Aorta (tissue), 5 donors: Measurements from ENCODE around the gene MALSU1. TPM values are rescaled to one million over a fixed set of nuclear protein-coding genes. Genes with fewer than 3 reads are reported as not detected.

Source experiments
- ATAC-seq: fragments of 200-7000 bp; cut with Tn5 transposase; one replicate; pipeline ENCODE4 v1.9.1; 2022; ENCODE audit warnings: moderate library complexity; ENCODE audit not compliant: low FRiP score
- DNase-seq, 2 donors: peaks; one replicate each; pipeline ENCODE4 v3.0.0-alpha.2; 2020
- H3K27ac ChIP-seq, 2 donors: one replicate each; pipeline ENCODE4 v1.5.1; 2013; ENCODE audit warnings: low read length in 2 of 2, mild to moderate bottlenecking in 2 of 2, moderate library complexity in 2 of 2, control low read depth in 1 of 2, inconsistent platforms in 1 of 2, low read depth in 1 of 2
- H3K27me3 ChIP-seq, 2 donors: one replicate each; pipeline ENCODE4 v1.6.1; 2013; ENCODE audit warnings: control low read depth in 1 of 2, low read length in 1 of 2, mild to moderate bottlenecking in 1 of 2, moderate library complexity in 1 of 2; ENCODE audit not compliant: insufficient read depth in 2 of 2, control insufficient read depth in 1 of 2
- H3K36me3 ChIP-seq, 2 donors: one replicate each; pipeline ENCODE4 v1.6.1; 2013; ENCODE audit warnings: control low read depth in 1 of 2, low read length in 1 of 2, mild to moderate bottlenecking in 1 of 2; ENCODE audit not compliant: insufficient read depth in 2 of 2, control insufficient read depth in 1 of 2
- H3K4me1 ChIP-seq, 2 donors: one replicate each; pipeline ENCODE4 v1.6.1; 2013; ENCODE audit warnings: low read length in 2 of 2, control low read depth in 1 of 2, mild to moderate bottlenecking in 1 of 2, moderate library complexity in 1 of 2; ENCODE audit not compliant: insufficient read depth in 2 of 2, control insufficient read depth in 1 of 2
- H3K4me3 ChIP-seq, 2 donors: one replicate each; pipeline ENCODE4 v1.5.1; 2013; ENCODE audit warnings: low read length in 2 of 2, control low read depth in 1 of 2, mild to moderate bottlenecking in 1 of 2
- H3K9me3 ChIP-seq: one replicate; pipeline ENCODE4 v1.6.1; 2013; ENCODE audit warnings: mild to moderate bottlenecking, low read length; ENCODE audit not compliant: control insufficient read depth
- WGBS, 2 donors: extraction: QIAGEN DNeasy Blood & Tissue Kit; methylation state at CpG; one replicate each; pipeline ENCODE4 v1.1.7; 2013; 5-methylcytosine and 5-hydroxymethylcytosine counted together
- intact Hi-C, 2 donors: fragments of 100-400 bp; cut with DNase I; formaldehyde crosslinking; loops; one replicate each; pipeline versions ENCODE4 v1.14.2 to v1.15.0; 2022
- polyA plus RNA-seq, 2 donors: library from polyadenylated mRNA; stranded (reverse); fragments of 200-250 nt; gene quantifications; one replicate each; pipeline ENCODE4 v1.2.3, GENCODE V29; 2013
- total RNA-seq, 2 donors: library from RNA; stranded (reverse); fragmentation: NEBNext Ultra II Directional; extraction: Animal tissue kit (Norgen Biotek cat#: 25700); gene quantifications; one replicate each; pipeline ENCODE4 v1.2.1, GENCODE V29; 2021
- donor health status: healthy with polysubstance abuse.
- donor health status: Bipolar disorder and iron deficiency.
- donor health status: DM: no; HTN: no; CAD: no.
- donor health status: DM: no; HTN: no; CAD: no.
- donor health status: DM: yes; HTN: yes; CAD: no.

Gene MALSU1
- total and polyA plus RNA-seq, 4 donors: 26.4 to 43.4 (median 36.8) TPM

GRCh38 chr7:23347033-23347681 lies 48.0 kb downstream of the MALSU1 start:
- Histone ChIP-seq H3K4me1 (no peaks in the 10 kb centered on the region), H3K36me3 (no peaks in the 10 kb centered on the region), H3K27me3 (peaks cover 0 to 1% of the 10 kb centered on the region in 2 donors), H3K27ac (no peak overlapping the region), H3K9me3 (peaks cover 2% of the 10 kb centered on the region), H3K4me3 (no peak overlapping the region)
- WGBS, 2 donors: 96 to 97% methylated on average over 9 of the region's 9 CpGs
- DNase-seq (no peak), ATAC-seq (no peak)
- intact Hi-C loops: no loop called here

GRCh38 chr7:23347682-23348180 lies 48.6 kb downstream of the MALSU1 start:
- no peak for ATAC-seq
- no peak overlapping the region for H3K4me3 ChIP-seq

GRCh38 chr7:23349484-23350157 lies 50.5 kb downstream of the MALSU1 start:
- H3K9me3 ChIP-seq: peaks cover 2% of the 10 kb centered on the region
- no peaks in the 10 kb centered on the region for H3K4me1 ChIP-seq
- DNase-seq: no peak
- ATAC-seq: no peak
- H3K27me3 ChIP-seq: peaks cover 0 to 1% of the 10 kb centered on the region in 2 donors
- WGBS, 2 donors: 60% methylated on average over 7 of the region's 7 CpGs
- no peaks in the 10 kb centered on the region for H3K36me3 ChIP-seq
- intact Hi-C loops: no loop called here
- H3K27ac ChIP-seq: no peak overlapping the region
- H3K4me3 ChIP-seq: no peak overlapping the region

More at GRCh38 chr7:23347682-23348180, 48.6 kb downstream of the MALSU1 start:
- Histone ChIP-seq H3K27me3 (peaks cover 0 to 1% of the 10 kb centered on the region in 2 donors), H3K4me1 (no peaks in the 10 kb centered on the region), H3K27ac (no peak overlapping the region), H3K9me3 (peaks cover 2% of the 10 kb centered on the region), H3K36me3 (no peaks in the 10 kb centered on the region)
- 90 to 92% methylated on average over 8 of the region's 8 CpGs for WGBS, 2 donors
- intact Hi-C loops: no loop called here
- no peak for DNase-seq

- ATAC-seq: no peak
- 95 to 99% methylated on average over 2 of the region's 2 CpGs for WGBS, 2 donors
- peaks cover 2% of the 10 kb centered on the region for H3K9me3 ChIP-seq
- no peaks in the 10 kb centered on the region for H3K4me1 ChIP-seq
- intact Hi-C loops: no loop called here
- no peak for DNase-seq
- H3K36me3 ChIP-seq: no peaks in the 10 kb centered on the region
- no peak overlapping the region for H3K27ac ChIP-seq
- H3K27me3 ChIP-seq: peaks cover 0 to 1% of the 10 kb centered on the region in 2 donors
- no peak overlapping the region for H3K4me3 ChIP-seq
These were observed 51.3 kb downstream of the MALSU1 start for GRCh38 chr7:23350466-23350865.

GRCh38 chr7:23353172-23353571 lies 54.0 kb downstream of the MALSU1 start:
- no peaks in the 10 kb centered on the region for H3K4me1 ChIP-seq
- H3K4me3 ChIP-seq: no peak overlapping the region
- no peaks in the 10 kb centered on the region for H3K27me3 ChIP-seq
- intact Hi-C loops: no loop called here
- DNase-seq (no peak), ATAC-seq (no peak)
- peaks cover 2% of the 10 kb centered on the region for H3K9me3 ChIP-seq
- H3K27ac ChIP-seq: no peak overlapping the region
- no peaks in the 10 kb centered on the region for H3K36me3 ChIP-seq
- WGBS, 2 donors: 94% methylated on average over 5 of the region's 5 CpGs

- ATAC-seq: no peak
- H3K36me3 ChIP-seq: no peaks in the 10 kb centered on the region
- H3K4me3 ChIP-seq: no peak overlapping the region
- H3K9me3 ChIP-seq: peaks cover under 1% of the 10 kb centered on the region
- H3K4me1 ChIP-seq: no peaks in the 10 kb centered on the region
- 64 to 65% methylated on average over 3 of the region's 3 CpGs for WGBS, 2 donors
- no peak overlapping the region for H3K27ac ChIP-seq
- no peaks in the 10 kb centered on the region for H3K27me3 ChIP-seq
- no peak for DNase-seq
- intact Hi-C loops: no loop called here
These were observed 57.0 kb downstream of the MALSU1 start for GRCh38 chr7:23356168-23356567.

- ATAC-seq (no peak), DNase-seq (no peak)
- no peaks in the 10 kb centered on the region for H3K9me3 ChIP-seq
- intact Hi-C loops: no loop called here
- no peaks in the 10 kb centered on the region for H3K27me3 ChIP-seq
- H3K36me3 ChIP-seq: no peaks in the 10 kb centered on the region
- WGBS, 2 donors: 74 to 79% methylated on average over 3 of the region's 3 CpGs
- H3K4me3 ChIP-seq: no peak overlapping the region
- no peak overlapping the region for H3K27ac ChIP-seq
- no peaks in the 10 kb centered on the region for H3K4me1 ChIP-seq
These were observed 57.6 kb downstream of the MALSU1 start for GRCh38 chr7:23356726-23357125.

- Histone ChIP-seq H3K27ac (no peak overlapping the region), H3K9me3 (no peaks in the 10 kb centered on the region), H3K4me3 (no peak overlapping the region), H3K4me1 (no peaks in the 10 kb centered on the region), H3K36me3 (no peaks in the 10 kb centered on the region), H3K27me3 (no peaks in the 10 kb centered on the region)
- ATAC-seq (no peak), DNase-seq (no peak)
- 20 to 21% methylated on average over 6 of the region's 6 CpGs for WGBS, 2 donors
- intact Hi-C loops: no loop called here
These were observed 58.3 kb downstream of the MALSU1 start for GRCh38 chr7:23357190-23358093.
